ENCODE data around the gene GUCY1A2.

Gene GUCY1A2

GRCh38 chr11:106706355-106706754 is 311.9 kb downstream of the GUCY1A2 start:
- no peak for TF ChIP-seq MYC (IDR thresholded peaks at IDR 0.05; ENCODE audit: low read depth, low read length)
- TF ChIP-seq CTCF (IDR thresholded peaks at IDR 0.05; ENCODE audit: low read depth, low read length): no peak
- no peak for TF ChIP-seq POLR2A (IDR thresholded peaks at IDR 0.05; ENCODE audit: extremely low read depth, insufficient read length)
- no peak for TF ChIP-seq MAX (IDR thresholded peaks at IDR 0.05; ENCODE audit: low read depth, low read length)
- H3K4me3 ChIP-seq (ENCODE audit: low read depth, low read length): no peak overlapping the region
- DNase-seq (ENCODE audit: low read depth): no peak

GRCh38 chr11:106702805-106703204 is 315.5 kb downstream of the GUCY1A2 start:
- DNase-seq (ENCODE audit: low read depth): no peak
- H3K4me3 ChIP-seq (ENCODE audit: low read depth, low read length): no peak overlapping the region
- no peak for TF ChIP-seq MAX (IDR thresholded peaks at IDR 0.05; ENCODE audit: low read depth, low read length)
- TF ChIP-seq CTCF (IDR thresholded peaks at IDR 0.05; ENCODE audit: low read depth, low read length): no peak
- no peak for TF ChIP-seq POLR2A (IDR thresholded peaks at IDR 0.05; ENCODE audit: extremely low read depth, insufficient read length)
- no peak for TF ChIP-seq MYC (IDR thresholded peaks at IDR 0.05; ENCODE audit: low read depth, low read length)

GRCh38 chr11:106697058-106697457 is 321.2 kb downstream of the GUCY1A2 start:
- no peak for DNase-seq (ENCODE audit: low read depth)
- no peak overlapping the region for H3K4me3 ChIP-seq (ENCODE audit: low read depth, low read length)

GRCh38 chr11:106695506-106695905 is 322.8 kb downstream of the GUCY1A2 start:
- DNase-seq (ENCODE audit: low read depth): no peak
- no peak overlapping the region for H3K4me3 ChIP-seq (ENCODE audit: low read depth, low read length)
- no peak for TF ChIP-seq CTCF (IDR thresholded peaks at IDR 0.05; ENCODE audit: low read depth, low read length)
- no peak for TF ChIP-seq MAX (IDR thresholded peaks at IDR 0.05; ENCODE audit: low read depth, low read length)
- TF ChIP-seq POLR2A (IDR thresholded peaks at IDR 0.05; ENCODE audit: extremely low read depth, insufficient read length): no peak
- no peak for TF ChIP-seq MYC (IDR thresholded peaks at IDR 0.05; ENCODE audit: low read depth, low read length)

More at GRCh38 chr11:106697058-106697457, 321.2 kb downstream of the GUCY1A2 start:
- no peak for TF ChIP-seq CTCF (IDR thresholded peaks at IDR 0.05; ENCODE audit: low read depth, low read length)
- TF ChIP-seq MYC (IDR thresholded peaks at IDR 0.05; ENCODE audit: low read depth, low read length): no peak
- no peak for TF ChIP-seq MAX (IDR thresholded peaks at IDR 0.05; ENCODE audit: low read depth, low read length)
- no peak for TF ChIP-seq POLR2A (IDR thresholded peaks at IDR 0.05; ENCODE audit: extremely low read depth, insufficient read length)

GRCh38 chr11:106694501-106694900 is 323.8 kb downstream of the GUCY1A2 start:
- DNase-seq (ENCODE audit: low read depth): no peak
- H3K4me3 ChIP-seq (ENCODE audit: low read depth, low read length): no peak overlapping the region
- TF ChIP-seq MYC (IDR thresholded peaks at IDR 0.05; ENCODE audit: low read depth, low read length) (no peak), CTCF (IDR thresholded peaks at IDR 0.05; ENCODE audit: low read depth, low read length) (no peak), MAX (IDR thresholded peaks at IDR 0.05; ENCODE audit: low read depth, low read length) (no peak), POLR2A (IDR thresholded peaks at IDR 0.05; ENCODE audit: extremely low read depth, insufficient read length) (no peak)
